NCI-H187 treated with DMSO at 0.1 percent for 48 hours (cell line): ENCODE measurements around the gene ITCH.
"Not testable (repeated sequence)": the region's sequence is repeated elsewhere in the genome, so short reads cannot be mapped to it uniquely, and the experiment has no call there.

ENCODE experiments used
- DNase-seq: peaks from one replicate; lab custom pipeline; 2025; lab: John Stamatoyannopoulos, UW

The ITCH gene

GRCh38 chr20:34420975-34421374 lies 57.9 kb downstream of the ITCH start:
- no peak for DNase-seq

- no peak for DNase-seq
These were observed 58.8 kb downstream of the ITCH start for GRCh38 chr20:34421766-34422466.

- DNase-seq, result not testable (repeated sequence)
These were observed 62.1 kb downstream of the ITCH start for GRCh38 chr20:34425032-34425690.

- DNase-seq, result no peak
These were observed 63.0 kb downstream of the ITCH start for GRCh38 chr20:34426026-34426425.

GRCh38 chr20:34427331-34427730 lies 64.3 kb downstream of the ITCH start:
- DNase-seq, result no peak

- DNase-seq, result no peak
These were observed 64.7 kb downstream of the ITCH start for GRCh38 chr20:34427784-34428183.

- DNase-seq, result no peak
These were observed 68.1 kb downstream of the ITCH start for GRCh38 chr20:34431168-34431567.

GRCh38 chr20:34432663-34433062 lies 69.6 kb downstream of the ITCH start:
- not testable (repeated sequence) for DNase-seq

GRCh38 chr20:34433391-34433790 lies 70.3 kb downstream of the ITCH start:
- no peak for DNase-seq

GRCh38 chr20:34435589-34435988 lies 72.5 kb downstream of the ITCH start:
- DNase-seq, result no peak

GRCh38 chr20:34437330-34437986 lies 74.4 kb downstream of the ITCH start:
- DNase-seq, result no peak

- no peak for DNase-seq
These were observed 76.1 kb downstream of the ITCH start for GRCh38 chr20:34439168-34439567.

GRCh38 chr20:34441423-34441822 lies 78.3 kb downstream of the ITCH start:
- not testable (repeated sequence) for DNase-seq

GRCh38 chr20:34443546-34443945 lies 80.5 kb downstream of the ITCH start:
- DNase-seq, result no peak

GRCh38 chr20:34445177-34446065 lies 82.3 kb downstream of the ITCH start:
- DNase-seq, result no peak

GRCh38 chr20:34448517-34448916 lies 85.4 kb downstream of the ITCH start:
- DNase-seq, result no peak

GRCh38 chr20:34449674-34450592 lies 86.9 kb downstream of the ITCH start:
- DNase-seq, result no peak

- DNase-seq, result no peak
These were observed 89.4 kb downstream of the ITCH start for GRCh38 chr20:34452281-34452982.

GRCh38 chr20:34458631-34459030 lies 95.6 kb downstream of the ITCH start:
- DNase-seq, result no peak

GRCh38 chr20:34459209-34459897 lies 96.3 kb downstream of the ITCH start:
- no peak for DNase-seq
